HS-27A (cell line): ENCODE measurements around the gene NPHP4.
"Not testable (repeated sequence)": the region's sequence is repeated elsewhere in the genome, so short reads cannot be mapped to it uniquely, and the experiment has no call there.

Experiments used
- DNase-seq: peaks from one replicate; pipeline ENCODE4 v3.0.0-alpha.2; 2012; ENCODE audit warnings: low read depth, missing footprints

NPHP4 gene

DNA sequence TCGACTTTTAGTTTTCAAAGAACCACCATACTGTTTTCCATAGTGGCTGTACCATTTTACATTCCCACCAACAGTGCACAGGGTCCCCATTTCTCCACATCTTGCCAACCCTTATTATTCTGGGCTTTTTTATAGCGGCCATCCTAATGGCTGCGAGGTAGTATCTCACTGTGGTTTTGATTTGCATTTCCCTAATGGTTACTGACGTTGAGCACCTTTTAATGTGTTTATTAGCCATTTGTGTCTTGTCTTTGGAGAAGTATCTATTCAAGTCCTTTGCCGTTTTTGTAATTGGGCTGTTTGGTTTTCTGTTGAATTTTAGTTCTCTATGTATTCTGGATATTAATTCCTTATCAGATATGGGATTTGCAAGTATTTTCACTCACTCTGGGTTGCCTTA, 31.1 kb upstream of the NPHP4 start:
- DNase-seq, result no peak

DNA sequence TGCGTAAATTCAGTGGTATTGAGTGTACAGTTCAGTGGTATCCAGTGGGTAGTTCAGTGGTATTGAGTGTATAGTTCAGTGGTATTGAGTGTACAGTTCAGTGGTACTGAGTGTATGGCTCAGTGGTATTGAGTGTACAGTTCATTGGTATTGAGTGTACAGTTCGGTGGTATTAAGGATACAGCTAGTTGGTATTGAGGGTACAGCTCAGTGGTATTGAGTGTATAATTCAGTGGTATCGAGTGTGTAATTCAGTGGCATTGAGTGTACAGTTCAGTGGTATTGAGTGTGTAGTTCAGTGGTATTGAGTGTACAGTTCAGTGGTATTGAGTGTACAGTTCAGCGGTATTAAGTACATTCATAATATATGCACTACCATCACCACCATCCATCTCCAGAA, 30.0 kb upstream of the NPHP4 start:
- DNase-seq, result no peak

- DNase-seq, result no peak
Observed at GRCh38 chr1:6019166-6019845, 27.1 kb upstream of the NPHP4 start.

GRCh38 chr1:6017654-6018053, 25.4 kb upstream of the NPHP4 start:
- not testable (repeated sequence) for DNase-seq

DNA sequence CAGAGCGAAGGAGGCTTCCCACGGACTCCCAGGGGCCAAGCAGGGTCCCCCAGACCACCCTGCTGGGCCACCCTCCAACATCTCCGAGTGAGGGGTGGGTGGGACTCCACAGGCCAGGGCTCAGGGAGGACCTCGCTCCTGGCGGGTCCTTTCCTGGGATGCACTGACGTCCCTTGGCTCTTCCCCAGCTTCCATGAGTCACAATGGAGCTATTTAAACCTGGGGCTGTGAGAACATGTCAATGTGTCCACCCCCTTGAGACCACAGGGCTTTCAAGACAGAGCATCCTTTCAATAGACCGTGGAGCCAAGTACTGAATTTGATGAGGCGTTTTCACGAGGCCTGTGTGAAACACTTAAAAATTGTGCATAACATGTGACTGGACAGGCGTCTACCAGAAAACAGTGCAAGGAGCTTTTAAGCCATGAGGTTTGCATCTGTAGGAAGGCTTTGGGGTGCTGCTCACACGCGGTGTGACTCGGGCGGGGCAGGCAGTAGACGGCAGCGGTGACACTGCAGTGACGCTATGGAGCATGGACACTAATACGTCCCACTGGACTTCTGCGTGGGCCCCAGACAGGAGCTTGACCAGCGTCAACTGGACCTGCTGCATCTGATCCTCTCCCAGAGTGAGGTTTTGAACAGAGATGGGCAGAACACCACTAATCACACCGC, 24.1 kb upstream of the NPHP4 start:
- DNase-seq, result no peak

- DNase-seq, result no peak
Observed at GRCh38 chr1:6014130-6014999, 22.1 kb upstream of the NPHP4 start.

DNA sequence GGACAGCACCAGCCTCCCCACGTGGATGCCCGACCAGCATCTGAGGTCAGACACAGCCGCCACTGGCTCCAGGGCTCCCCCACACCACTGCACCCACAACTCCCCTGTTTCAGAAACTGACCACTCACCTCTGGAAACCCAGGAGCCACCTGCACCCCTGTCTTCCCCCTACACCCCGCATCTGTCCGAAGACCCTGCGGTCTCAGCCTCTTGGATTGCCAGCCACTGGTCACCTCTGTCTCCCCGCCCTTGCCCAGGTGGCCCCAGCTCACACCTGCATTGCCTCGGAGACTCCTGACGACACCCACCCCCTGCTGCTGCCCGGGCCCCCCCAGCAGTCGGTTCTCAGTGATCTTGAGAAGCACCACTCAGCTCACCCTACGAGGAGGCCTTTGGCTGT, 21.3 kb upstream of the NPHP4 start:
- no peak for DNase-seq

DNA sequence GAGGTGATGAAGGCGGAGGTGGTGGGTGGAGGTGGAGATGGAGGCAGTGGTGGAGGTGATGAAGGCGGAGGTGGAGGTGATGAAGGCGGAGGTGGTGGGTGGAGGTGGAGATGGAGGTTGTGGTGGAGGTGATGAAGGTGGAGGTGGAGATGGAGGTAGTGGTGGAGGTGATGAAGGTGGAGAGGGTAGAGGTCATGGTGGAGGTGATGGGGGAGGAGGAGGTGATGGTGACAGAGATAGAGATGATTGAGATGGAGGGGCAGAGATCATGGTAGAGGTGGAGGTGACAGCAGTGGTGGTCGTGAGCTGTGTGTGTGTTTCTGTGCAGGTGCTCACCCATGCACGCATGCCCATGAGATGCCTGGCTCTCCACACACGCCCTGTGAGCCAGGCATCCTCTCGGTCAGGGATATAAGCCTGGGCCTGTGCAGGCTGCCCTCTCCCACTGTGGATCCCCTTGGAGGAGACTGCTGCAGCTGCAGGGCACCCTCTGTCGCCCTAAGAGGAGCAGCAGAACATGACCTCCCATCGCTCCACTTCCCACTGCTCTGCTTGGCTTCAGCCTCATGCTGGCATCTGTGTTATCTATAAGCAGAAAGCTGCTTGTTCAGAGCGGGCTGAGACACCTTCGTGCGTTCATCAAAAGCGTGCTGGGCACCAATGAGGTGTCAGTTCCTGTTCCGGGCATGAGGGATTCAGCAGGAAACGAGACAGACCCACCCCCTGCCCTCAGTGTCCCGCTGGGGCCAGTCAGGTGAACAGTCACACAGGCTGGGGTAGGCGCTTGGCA, 20.5 kb upstream of the NPHP4 start:
- no peak for DNase-seq

DNA sequence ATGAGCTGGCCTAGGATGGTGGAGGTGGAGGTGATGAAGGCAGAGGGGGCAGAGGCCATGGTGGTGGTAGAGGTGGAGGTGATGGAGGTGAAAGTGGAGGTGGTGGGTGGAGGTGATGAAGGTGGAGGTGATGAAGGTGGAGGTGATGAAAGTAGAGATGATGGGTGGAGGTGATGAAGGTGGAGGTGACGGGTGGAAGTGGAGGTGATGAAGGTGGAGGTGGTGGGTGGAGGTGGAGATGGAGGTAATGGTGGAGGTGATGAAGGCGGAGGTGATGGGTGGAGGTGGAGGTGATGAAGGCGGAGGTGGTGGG, 19.7 kb upstream of the NPHP4 start:
- no peak for DNase-seq

DNA sequence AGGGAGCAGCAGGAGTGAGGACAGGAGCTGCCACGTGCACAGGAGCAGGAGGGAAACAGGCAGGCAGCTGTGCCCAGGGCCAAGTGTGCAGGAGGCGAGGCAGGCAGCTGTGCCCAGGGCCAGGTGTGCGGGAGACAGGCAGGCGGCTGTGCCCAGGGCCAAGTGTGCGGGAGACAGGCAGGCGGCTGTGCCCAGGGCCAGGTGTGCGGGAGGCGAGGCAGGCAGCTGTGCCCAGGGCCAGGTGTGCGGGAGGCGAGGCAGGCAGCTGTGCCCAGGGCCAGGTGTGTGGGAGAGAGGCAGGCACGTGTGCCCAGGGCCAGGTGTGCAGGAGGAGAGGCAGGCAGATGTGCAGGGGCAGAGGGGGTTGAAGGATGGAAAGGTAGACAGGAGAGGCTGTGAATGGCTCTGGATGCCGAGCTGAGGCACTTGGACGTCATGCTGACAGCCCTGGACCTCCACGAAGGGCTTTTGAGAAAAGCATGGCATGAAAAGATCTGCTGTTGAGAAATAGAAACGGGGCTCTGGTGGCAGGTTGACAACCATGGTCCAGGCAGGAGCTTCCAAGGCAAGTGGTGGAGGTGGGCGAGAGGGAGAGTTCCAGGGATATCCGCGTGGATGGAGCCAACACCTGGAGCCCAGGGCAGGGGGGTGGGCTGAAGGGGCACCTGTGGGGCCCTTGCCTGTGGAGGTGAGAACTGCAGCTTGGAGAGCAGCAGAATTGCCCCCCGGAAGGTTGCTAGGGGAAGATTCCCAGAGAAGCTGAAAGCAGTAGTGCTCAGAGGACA, 19.1 kb upstream of the NPHP4 start:
- no peak for DNase-seq

DNA sequence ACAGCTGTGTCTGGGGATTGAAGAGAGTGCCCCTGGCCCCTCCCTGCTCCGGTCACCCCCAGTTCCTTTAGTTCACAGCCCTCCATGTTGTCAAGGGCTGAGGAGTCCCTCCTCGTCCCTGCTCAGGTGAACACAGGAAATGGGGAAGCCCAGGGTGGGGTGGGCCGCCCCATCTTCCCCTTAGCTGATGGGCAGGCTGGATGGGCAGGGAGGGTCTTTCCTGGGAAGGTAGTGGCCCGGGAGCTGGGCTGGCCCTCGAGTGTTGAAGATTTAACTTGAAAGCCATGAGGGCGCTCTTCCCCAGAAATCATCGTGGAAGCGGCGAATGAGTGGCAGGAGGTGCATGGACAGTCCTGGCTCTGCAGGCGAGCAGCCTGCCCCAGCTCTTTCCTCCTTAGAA, 18.3 kb upstream of the NPHP4 start:
- DNase-seq, result no peak

GRCh38 chr1:6009120-6010040, 17.2 kb upstream of the NPHP4 start:
- no peak for DNase-seq

- DNase-seq, result no peak
Observed at GRCh38 chr1:6008696-6009095, 16.5 kb upstream of the NPHP4 start.

- no peak for DNase-seq
Observed at GRCh38 chr1:6008084-6008415, 15.8 kb upstream of the NPHP4 start.

DNA sequence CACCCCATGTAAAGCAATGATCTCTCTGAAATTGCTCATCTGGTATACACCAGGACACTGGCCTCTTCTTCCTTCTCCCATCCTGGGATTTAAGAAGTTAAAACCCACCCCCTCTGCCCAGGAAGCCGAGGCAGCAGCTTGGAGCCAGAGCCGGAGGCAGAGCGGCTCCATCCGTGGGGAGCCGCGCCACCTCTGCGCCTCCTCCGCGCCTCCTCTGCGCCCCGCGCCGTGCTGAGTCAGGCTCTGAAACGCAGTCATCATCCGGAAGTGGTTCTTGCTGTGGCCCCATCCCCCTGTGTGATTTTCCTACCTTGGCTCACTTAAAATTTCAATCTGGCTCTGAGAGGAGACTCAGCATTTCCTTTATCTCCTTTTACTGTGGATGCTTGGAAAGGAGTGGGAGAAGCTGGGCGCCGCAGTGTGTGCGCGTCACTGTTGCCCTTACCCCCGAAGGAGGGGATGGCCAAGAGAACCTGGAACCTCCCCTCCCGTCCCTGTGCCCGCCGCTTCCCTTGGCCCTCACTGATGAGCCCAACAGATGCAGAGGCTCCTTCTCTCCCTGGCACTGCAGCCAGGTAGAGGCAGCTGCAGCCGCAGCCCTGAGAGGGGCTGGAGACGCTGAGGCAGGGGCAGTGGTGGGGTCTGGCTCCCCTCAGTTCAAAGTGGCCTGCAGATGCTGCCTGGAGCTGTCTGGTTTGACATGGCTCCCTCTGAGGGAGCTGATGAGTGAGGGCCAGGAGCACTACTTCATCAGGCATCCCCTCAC, 15.3 kb upstream of the NPHP4 start:
- DNase-seq, result no peak

- DNase-seq, result no peak
Observed at GRCh38 chr1:6006882-6007281, 14.7 kb upstream of the NPHP4 start.

GRCh38 chr1:6005276-6005917, 13.2 kb upstream of the NPHP4 start:
- DNase-seq, result no peak

- DNase-seq, result no peak
Observed at GRCh38 chr1:6004412-6005123, 12.3 kb upstream of the NPHP4 start.
